Neuron (in vitro differentiated cells): ENCODE results near the gene HTR3E.
A peak's percentile ranks its signal among the peaks of the same experiment; 100 is the strongest.
"Not testable (repeated sequence)": the region's sequence is repeated elsewhere in the genome, so short reads cannot be mapped to it uniquely, and the experiment has no call there.

Experiments
- H2AFZ ChIP-seq: one replicate; pipeline ENCODE4 v1.6.1; 2013; ENCODE audit warnings: low read depth, mild to moderate bottlenecking, inconsistent platforms, low read length, moderate library complexity
- H3K27me3 ChIP-seq: one replicate; pipeline ENCODE4 v1.6.1; 2013; ENCODE audit warnings: low read length; ENCODE audit not compliant: insufficient read depth
- H3K36me3 ChIP-seq: one replicate; pipeline ENCODE4 v1.6.1; 2013; ENCODE audit warnings: low read length; ENCODE audit not compliant: insufficient read depth
- H3K4me1 ChIP-seq: one replicate; pipeline ENCODE4 v1.6.1; 2013; ENCODE audit warnings: low read length; ENCODE audit not compliant: insufficient read depth
- H3K4me3 ChIP-seq: 2 replicates; pipeline ENCODE4 v1.5.1; 2013; ENCODE audit warnings: mild to moderate bottlenecking, low read length, moderate library complexity
- H3K9me3 ChIP-seq: one replicate; pipeline ENCODE4 v1.6.1; 2013; ENCODE audit warnings: low read length

The HTR3E gene

GRCh38 chr3:184149123-184149522 is 52.3 kb downstream of the HTR3E start:
- Histone ChIP-seq H2AFZ (no peak overlapping the region), H3K4me1 (peaks cover under 1% of the 10 kb centered on the region), H3K36me3 (peaks cover 22% of the 10 kb centered on the region), H3K9me3 (no peaks in the 10 kb centered on the region), H3K27me3 (no peaks in the 10 kb centered on the region), H3K4me3 (no peak overlapping the region)

- H3K9me3 ChIP-seq, H3K27me3 ChIP-seq, H3K4me3 ChIP-seq, H3K4me1 ChIP-seq, H2AFZ ChIP-seq: not testable (repeated sequence)
- H3K36me3 ChIP-seq = peaks cover 16% of the 10 kb centered on the region
Observed at GRCh38 chr3:184149770-184150169, 52.9 kb downstream of the HTR3E start.

DNA sequence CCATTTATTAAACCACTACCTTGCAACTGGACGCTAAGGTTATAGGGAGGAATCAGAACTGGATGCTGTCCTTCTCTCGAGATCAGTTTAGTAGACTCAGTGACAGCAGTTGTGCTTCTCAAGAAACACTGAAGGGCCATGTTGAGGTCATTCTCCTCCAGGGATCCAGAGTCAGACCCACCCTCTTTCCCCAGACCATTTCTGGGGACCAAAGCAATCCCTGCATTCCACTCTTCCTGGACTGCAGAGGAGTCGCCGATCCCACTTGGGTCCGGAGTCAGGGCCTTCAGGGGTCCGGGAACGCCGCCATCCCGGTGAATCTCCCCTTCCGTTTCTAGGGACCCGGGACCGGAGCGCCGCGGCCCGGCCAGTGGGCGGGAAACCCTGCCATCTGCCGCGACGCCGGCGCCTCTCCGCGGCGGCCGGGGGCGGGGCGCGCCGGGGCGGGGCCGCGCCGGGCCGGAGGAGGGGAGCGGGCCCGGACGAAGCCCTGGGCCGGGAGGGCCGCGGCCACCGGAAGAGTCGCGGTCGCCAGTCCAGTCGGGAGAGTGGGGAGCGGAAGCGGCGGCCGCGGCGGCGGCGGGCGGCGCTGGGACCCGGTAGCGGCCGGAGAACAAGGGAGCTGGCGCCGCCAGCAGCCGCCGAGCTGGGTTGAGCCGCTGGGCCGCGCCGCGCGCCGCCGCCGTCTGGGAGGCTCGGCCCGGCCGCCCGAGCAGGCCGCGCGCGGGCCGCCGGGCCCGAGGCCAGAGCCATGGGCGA is 58.2 kb downstream of the HTR3E start, which contains the start of gene DVL3:
Gene DVL3, plus strand, starts transcription at position 493 of the 759 bp plus-strand sequence. Its CDS starts 259 bp downstream, at position 752.
- Histone ChIP-seq H3K4me3 (peak within 1 kb of the TSS; percentile 89), H3K4me1 (peaks cover 21% of the 10 kb centered on the region), H3K27me3 (no peaks in the 10 kb centered on the region), H3K36me3 (no peaks in the 10 kb centered on the region), H3K9me3 (no peaks in the 10 kb centered on the region), H2AFZ (peak within 1 kb of the TSS; percentile 24)

DNA sequence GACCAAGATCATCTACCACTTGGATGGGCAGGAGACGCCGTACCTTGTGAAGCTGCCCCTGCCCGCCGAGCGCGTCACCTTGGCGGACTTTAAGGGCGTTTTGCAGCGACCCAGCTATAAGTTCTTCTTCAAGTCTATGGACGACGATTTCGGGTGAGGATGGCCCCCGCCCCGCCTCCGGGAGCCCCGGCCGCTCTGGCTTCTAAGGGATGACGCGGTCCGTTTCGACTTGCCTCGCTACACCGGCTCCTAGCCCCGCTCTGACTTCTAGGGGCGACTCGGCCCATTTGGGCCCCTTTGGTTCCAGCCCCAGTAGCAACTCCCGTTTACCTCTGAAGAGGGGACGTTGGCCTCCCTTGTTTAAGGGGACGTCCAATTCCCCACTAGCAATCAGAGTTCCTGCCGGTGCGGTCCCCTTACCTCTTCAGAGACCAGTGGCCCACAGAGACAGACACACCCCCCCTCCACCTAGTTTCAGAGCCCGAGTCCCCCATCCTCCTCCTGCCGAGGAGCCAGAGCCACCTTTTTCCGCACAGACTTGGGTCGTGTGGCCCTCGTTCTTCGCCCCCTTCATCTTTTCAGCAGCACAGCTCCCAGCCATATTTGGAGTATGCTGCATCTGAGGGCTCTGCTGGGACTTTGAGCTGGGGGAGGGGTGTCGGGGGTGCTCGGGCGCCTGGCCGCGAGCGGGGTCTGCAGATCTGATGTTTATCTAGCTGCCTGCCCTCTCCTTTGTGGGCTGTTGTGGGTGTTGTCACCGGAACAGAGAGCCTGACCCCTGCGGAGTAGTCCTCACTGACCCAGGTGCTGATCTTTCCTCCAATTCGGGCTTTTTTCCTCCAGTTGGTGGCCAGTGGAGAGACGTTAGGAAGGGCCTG is 59.0 kb downstream of the HTR3E start:
- H3K4me3 ChIP-seq = peak overlapping the region; percentile 89
- H3K36me3 ChIP-seq = no peaks in the 10 kb centered on the region
- peak overlapping the region; percentile 24 for H2AFZ ChIP-seq
- H3K27me3 ChIP-seq = no peaks in the 10 kb centered on the region
- peaks cover 21% of the 10 kb centered on the region for H3K4me1 ChIP-seq
- no peaks in the 10 kb centered on the region for H3K9me3 ChIP-seq

- Histone ChIP-seq H3K36me3 (no peaks in the 10 kb centered on the region), H3K4me3 (peak overlapping the region; percentile 89), H3K9me3 (no peaks in the 10 kb centered on the region), H3K27me3 (no peaks in the 10 kb centered on the region), H3K4me1 (peaks cover 21% of the 10 kb centered on the region), H2AFZ (no peak overlapping the region)
Observed at GRCh38 chr3:184156522-184156955, 59.7 kb downstream of the HTR3E start.
